Neutrophil (primary cell): Measurements from ENCODE around the gene BCR.

Experiments used
- H3K27ac ChIP-seq: fragments of 200-600 bp; sonication (generic); 2 replicates; pipeline ENCODE4 v1.5.1; 2016; ENCODE audit warnings: mild to moderate bottlenecking, moderate library complexity
- H3K27me3 ChIP-seq: fragments of 200-600 bp; sonication (generic); 2 replicates; pipeline ENCODE4 v1.6.0; 2016; ENCODE audit warnings: mild to moderate bottlenecking
- H3K36me3 ChIP-seq: fragments of 200-600 bp; sonication (generic); 2 replicates; pipeline ENCODE4 v1.5.1; 2017
- H3K4me1 ChIP-seq, 2 experiments: fragments of 200-600 bp in 1 of 2; sonication (generic) in 1 of 2; 1 replicate in 1 of 2; 2 replicates in 1 of 2; pipeline versions ENCODE4 v1.5.1 to v1.6.1; 2013 to 2016; ENCODE audit warnings: low read depth in 1 of 2, low read length in 1 of 2, mild to moderate bottlenecking in 1 of 2, moderate library complexity in 1 of 2; ENCODE audit not compliant: control insufficient read depth in 1 of 2, insufficient read depth in 1 of 2
- H3K4me3 ChIP-seq, 2 experiments: fragments of 200-600 bp in 1 of 2; sonication (generic) in 1 of 2; 1 replicate in 1 of 2; 2 replicates in 1 of 2; pipeline ENCODE4 v1.5.1; 2013 to 2016; ENCODE audit warnings: low read depth in 1 of 2, low read length in 1 of 2, mild to moderate bottlenecking in 1 of 2, moderate library complexity in 1 of 2
- H3K9me3 ChIP-seq: fragments of 200-600 bp; sonication (generic); 2 replicates; pipeline ENCODE4 v1.5.1; 2016
- CTCF ChIP-seq: fragments of 200-600 bp; sonication (generic); IDR thresholded peaks from 2 replicates; pipeline ENCODE4 v1.5.1; 2016; ENCODE audit warnings: antibody characterized with exemption

The BCR gene

GRCh38 chr22:23285236-23285635 is 104.9 kb downstream of the BCR start:
- peaks cover 95% of the 10 kb centered on the region for H3K36me3 ChIP-seq
- H3K27ac ChIP-seq: no peak overlapping the region
- no peak for TF ChIP-seq CTCF

GRCh38 chr22:23285734-23286133 is 105.4 kb downstream of the BCR start:
- no peaks in the 10 kb centered on the region for H3K9me3 ChIP-seq
- H3K27me3 ChIP-seq: no peaks in the 10 kb centered on the region
- H3K27ac ChIP-seq: no peak overlapping the region
- TF ChIP-seq CTCF: no peak
- H3K4me3 ChIP-seq: no peak overlapping the region
- peaks cover 3 to 6% of the 10 kb centered on the region in 2 experiments for H3K4me1 ChIP-seq
- peaks cover 95% of the 10 kb centered on the region for H3K36me3 ChIP-seq

More at GRCh38 chr22:23285236-23285635, 104.9 kb downstream of the BCR start:
- Histone ChIP-seq H3K4me1 (peaks cover 3 to 6% of the 10 kb centered on the region in 2 experiments), H3K27me3 (no peaks in the 10 kb centered on the region), H3K9me3 (no peaks in the 10 kb centered on the region), H3K4me3 (no peak overlapping the region)

- no peak for TF ChIP-seq CTCF
Observed at GRCh38 chr22:23286296-23286695, 106.0 kb downstream of the BCR start.

GRCh38 chr22:23287136-23288095 is 107.1 kb downstream of the BCR start:
- no peaks in the 10 kb centered on the region for H3K4me1 ChIP-seq
- H3K9me3 ChIP-seq: no peaks in the 10 kb centered on the region
- H3K27me3 ChIP-seq: no peaks in the 10 kb centered on the region
- TF ChIP-seq CTCF: no peak
- H3K4me3 ChIP-seq: no peak overlapping the region
- no peak overlapping the region for H3K27ac ChIP-seq
- peaks cover 100% of the 10 kb centered on the region for H3K36me3 ChIP-seq

More at GRCh38 chr22:23286296-23286695, 106.0 kb downstream of the BCR start:
- no peak overlapping the region for H3K27ac ChIP-seq
- no peak overlapping the region for H3K4me3 ChIP-seq
- no peaks in the 10 kb centered on the region for H3K27me3 ChIP-seq
- H3K9me3 ChIP-seq: no peaks in the 10 kb centered on the region
- peaks cover 3 to 6% of the 10 kb centered on the region in 2 experiments for H3K4me1 ChIP-seq
- peaks cover 95% of the 10 kb centered on the region for H3K36me3 ChIP-seq

GRCh38 chr22:23288301-23289129 is 108.2 kb downstream of the BCR start:
- TF ChIP-seq CTCF: no peak
- Histone ChIP-seq H3K27me3 (no peaks in the 10 kb centered on the region), H3K9me3 (no peaks in the 10 kb centered on the region), H3K36me3 (peaks cover 100% of the 10 kb centered on the region), H3K27ac (no peak overlapping the region), H3K4me3 (no peak overlapping the region), H3K4me1 (no peaks in the 10 kb centered on the region)
